HG03469 (cell line): ENCODE measurements around the gene EIF3A.
A peak's percentile ranks its signal among the peaks of the same experiment; 100 is the strongest.
"Not testable (repeated sequence)": the region's sequence is repeated elsewhere in the genome, so short reads cannot be mapped to it uniquely, and the experiment has no call there.

Experiments used
- ATAC-seq: cut with Tn5 transposase; IDR thresholded peaks from one replicate; pipeline ENCODE4 v1.9.1; 2021; ENCODE audit warnings: mild to moderate bottlenecking, moderate library complexity, moderate number of reproducible peaks; ENCODE audit not compliant: unreplicated experiment

The EIF3A gene, protein sequence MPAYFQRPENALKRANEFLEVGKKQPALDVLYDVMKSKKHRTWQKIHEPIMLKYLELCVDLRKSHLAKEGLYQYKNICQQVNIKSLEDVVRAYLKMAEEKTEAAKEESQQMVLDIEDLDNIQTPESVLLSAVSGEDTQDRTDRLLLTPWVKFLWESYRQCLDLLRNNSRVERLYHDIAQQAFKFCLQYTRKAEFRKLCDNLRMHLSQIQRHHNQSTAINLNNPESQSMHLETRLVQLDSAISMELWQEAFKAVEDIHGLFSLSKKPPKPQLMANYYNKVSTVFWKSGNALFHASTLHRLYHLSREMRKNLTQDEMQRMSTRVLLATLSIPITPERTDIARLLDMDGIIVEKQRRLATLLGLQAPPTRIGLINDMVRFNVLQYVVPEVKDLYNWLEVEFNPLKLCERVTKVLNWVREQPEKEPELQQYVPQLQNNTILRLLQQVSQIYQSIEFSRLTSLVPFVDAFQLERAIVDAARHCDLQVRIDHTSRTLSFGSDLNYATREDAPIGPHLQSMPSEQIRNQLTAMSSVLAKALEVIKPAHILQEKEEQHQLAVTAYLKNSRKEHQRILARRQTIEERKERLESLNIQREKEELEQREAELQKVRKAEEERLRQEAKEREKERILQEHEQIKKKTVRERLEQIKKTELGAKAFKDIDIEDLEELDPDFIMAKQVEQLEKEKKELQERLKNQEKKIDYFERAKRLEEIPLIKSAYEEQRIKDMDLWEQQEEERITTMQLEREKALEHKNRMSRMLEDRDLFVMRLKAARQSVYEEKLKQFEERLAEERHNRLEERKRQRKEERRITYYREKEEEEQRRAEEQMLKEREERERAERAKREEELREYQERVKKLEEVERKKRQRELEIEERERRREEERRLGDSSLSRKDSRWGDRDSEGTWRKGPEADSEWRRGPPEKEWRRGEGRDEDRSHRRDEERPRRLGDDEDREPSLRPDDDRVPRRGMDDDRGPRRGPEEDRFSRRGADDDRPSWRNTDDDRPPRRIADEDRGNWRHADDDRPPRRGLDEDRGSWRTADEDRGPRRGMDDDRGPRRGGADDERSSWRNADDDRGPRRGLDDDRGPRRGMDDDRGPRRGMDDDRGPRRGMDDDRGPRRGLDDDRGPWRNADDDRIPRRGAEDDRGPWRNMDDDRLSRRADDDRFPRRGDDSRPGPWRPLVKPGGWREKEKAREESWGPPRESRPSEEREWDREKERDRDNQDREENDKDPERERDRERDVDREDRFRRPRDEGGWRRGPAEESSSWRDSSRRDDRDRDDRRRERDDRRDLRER (N-terminal part only)

DNA sequence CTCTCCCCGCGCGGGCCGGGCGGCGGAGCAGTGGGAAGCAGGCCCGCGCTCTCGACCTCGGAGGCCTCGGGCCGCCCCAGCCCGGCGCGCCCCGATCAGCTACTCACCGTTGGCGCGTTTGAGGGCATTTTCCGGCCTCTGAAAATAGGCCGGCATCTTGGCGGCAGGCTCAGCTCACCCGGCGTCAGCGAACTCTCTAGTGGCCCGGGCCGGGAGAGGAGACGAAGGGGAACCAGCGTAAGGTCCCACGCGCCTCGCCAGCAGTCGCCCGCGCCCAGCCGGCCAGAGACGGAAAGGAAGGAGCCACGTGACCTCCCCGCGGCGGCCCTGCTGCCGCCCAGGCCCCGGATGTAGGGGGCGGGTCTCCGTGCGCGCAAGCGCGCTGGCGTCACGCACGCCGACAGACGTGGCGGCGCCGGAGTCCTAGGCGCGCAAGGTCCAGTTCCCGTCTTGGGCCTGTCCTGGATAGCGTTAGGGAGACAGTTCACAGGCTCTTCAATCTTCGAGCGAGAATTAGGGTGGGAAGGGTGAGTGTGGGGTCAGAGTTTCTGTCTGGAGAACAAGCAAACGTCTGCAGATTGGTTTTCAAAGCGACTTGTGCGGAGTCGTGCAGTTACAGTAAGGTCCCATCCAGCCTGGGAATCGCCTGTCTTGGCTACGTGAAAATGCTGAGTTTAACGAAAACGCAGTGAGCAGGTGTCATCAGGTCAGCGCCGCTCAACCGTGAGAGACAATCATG, at the start of gene EIF3A:
TSS of gene EIF3A (minus strand) at position 297 of the 739 bp plus-strand sequence. CDS start at position 156, 141 bp downstream.
- peak; percentile 64 for ATAC-seq

DNA sequence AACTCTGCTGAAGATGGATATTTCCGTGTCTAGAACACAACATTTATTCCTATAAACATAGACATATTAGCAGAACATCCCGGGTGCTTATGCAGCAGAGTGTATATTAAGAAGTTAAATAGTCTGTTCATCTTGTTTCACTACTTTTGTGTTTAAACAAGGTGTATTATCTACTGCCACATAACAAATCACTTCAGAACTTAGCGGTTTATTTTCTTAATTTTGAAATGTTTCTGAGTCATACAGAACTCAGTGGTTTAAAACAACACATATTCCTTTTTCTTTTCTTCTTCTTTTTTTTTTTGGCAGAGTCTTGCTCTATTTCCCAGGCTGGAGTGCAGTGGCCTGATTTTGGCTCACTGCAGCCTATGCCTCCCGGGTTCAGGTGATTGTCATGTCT, 49.1 kb upstream of the EIF3A start:
- no peak for ATAC-seq

DNA sequence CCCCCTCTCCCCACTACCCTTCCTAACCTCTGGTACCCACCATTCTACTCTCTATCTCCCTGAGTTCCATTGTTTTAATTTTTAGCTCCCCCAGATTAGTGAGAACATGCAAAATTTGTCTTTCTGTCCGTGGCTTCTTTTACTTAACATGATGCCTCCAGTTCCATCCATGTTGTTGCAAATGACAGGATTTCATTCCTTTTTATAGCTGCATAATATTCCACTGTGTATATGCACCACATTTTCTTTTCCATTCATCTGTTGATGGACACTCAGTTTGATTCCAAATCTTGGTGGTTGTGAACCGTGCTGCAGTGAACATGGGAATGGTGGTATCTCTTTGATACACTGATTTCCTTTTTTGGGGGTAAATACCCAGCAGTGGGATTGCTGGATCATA, 45.3 kb upstream of the EIF3A start:
- no peak for ATAC-seq

DNA sequence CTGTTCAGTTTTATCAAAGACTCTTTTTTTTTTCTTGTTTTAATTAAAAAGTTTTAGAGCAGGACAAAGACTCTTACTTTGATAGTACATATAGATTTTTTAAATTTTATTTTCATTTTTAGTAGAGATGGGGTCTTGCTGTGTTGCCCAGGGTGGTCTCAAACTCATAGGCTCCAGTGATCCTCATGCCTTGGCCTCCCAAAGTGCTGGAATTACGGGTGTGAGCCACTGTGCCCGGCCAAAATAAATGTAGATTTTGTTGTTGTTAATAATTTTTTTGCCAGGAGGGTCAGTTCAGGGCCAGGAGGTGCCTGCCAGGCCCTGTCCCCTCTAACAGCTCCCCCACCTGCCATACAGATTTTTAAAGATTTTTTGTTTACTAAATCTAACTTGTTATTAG, 40.3 kb upstream of the EIF3A start:
- no peak for ATAC-seq

DNA sequence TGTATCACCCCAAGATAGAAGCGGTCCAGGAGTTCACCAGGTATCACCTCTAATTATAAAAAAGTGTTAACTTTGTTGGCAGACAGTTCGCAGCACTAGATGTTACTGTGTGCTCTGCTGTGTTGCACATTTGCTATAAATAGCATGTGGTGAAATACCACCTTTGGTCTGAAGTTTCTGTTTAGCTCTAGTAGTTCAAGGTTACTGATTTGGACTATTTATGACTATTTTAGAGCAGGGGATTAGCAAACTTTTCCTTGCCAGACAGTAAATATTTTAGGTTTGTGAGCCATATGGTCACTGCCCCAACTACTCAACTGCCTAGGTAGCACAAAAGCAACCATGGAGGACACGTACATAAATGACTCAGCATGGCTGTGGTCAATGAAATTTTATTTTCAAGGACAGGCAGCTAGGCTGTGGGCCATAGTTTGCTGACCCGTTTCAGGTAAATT, 39.8 kb upstream of the EIF3A start:
- ATAC-seq = peak; percentile 88

DNA sequence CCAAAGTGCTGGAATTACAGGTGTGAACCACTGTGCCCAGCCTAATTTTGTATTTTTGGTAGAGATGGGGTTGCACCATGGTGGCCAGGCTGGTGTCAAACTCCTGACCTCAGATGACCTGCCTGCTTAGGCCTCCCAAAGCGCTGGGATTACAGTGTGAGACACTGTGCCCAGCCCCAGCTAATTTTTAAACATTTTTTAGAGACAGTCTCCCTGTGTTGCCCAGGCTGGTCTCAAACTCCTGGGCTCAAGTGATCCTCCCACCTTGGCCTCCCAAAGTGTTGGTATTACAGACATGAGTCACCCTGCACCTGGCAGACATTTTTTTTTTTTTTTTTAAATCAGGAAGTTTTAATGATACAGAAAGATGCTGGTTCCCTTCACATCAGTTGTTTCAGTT, 38.8 kb upstream of the EIF3A start:
- no peak for ATAC-seq

DNA sequence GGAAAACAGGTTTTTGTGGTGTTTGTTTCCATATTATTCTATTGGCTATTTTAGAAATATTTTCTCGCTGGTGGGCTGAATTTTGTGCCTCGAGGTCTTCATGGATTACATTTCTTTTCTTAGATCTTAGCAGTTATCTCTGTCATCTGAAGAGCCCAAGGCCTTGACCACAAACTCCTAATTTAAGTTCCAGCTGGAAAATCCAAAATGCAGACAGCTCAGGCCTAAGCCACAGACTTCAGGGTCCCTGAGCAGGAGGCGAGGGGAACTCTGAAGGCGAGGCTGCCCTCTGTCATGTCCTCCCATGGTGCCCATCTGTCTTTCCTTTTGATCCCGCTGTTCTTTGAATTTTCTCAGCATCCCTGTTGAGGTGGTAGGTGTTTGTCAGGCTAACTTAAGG, 37.6 kb upstream of the EIF3A start:
- no peak for ATAC-seq

DNA sequence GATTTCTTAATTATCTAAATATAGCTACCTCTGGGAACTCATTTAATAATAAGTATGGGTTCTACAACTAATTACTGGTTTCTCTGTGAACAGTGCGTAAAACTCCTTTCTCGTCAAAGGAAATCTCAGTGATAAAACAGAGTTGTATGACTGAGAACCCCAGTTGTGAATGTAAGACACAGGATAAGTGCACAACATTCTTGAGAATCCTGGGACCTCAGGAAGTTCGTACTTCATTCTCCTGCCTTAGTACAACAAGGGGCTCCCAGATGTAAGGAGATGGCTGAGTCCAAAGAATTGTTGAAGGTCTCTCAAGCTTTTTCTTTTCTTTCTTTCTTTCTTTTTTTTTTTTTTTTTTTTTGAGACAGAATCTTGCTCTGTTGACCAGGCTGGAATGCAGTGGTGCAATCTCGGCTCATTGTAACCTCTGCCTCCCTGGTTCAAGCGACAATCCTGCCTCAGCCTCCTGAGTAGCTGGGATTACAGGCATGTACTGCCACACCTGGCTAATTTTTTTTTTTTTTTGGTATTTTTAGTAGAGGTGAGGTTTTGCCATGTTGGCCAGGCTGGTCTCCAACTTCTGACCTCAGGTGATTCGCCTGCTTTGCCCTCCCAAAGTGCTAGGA, 35.8 kb upstream of the EIF3A start:
- ATAC-seq = no peak

DNA sequence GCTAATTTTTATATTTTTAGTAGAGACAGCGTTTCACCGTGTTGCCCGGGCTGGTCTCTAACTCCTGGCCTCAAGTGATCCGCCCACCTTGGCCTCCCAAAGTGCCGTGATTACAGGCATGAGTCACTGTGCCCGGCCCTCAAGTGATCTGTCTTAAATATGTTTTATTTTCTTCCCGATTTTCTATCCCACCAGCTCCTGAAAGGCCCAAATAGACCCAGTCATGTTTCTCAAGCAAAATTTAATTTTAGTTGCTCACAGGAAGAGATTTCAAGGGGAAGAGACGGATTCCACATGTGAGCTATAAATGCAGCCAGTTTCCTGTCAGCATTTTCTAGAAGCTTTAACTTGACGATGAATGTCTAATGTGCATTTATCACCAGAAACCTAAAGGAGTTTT, 35.3 kb upstream of the EIF3A start:
- no peak for ATAC-seq

DNA sequence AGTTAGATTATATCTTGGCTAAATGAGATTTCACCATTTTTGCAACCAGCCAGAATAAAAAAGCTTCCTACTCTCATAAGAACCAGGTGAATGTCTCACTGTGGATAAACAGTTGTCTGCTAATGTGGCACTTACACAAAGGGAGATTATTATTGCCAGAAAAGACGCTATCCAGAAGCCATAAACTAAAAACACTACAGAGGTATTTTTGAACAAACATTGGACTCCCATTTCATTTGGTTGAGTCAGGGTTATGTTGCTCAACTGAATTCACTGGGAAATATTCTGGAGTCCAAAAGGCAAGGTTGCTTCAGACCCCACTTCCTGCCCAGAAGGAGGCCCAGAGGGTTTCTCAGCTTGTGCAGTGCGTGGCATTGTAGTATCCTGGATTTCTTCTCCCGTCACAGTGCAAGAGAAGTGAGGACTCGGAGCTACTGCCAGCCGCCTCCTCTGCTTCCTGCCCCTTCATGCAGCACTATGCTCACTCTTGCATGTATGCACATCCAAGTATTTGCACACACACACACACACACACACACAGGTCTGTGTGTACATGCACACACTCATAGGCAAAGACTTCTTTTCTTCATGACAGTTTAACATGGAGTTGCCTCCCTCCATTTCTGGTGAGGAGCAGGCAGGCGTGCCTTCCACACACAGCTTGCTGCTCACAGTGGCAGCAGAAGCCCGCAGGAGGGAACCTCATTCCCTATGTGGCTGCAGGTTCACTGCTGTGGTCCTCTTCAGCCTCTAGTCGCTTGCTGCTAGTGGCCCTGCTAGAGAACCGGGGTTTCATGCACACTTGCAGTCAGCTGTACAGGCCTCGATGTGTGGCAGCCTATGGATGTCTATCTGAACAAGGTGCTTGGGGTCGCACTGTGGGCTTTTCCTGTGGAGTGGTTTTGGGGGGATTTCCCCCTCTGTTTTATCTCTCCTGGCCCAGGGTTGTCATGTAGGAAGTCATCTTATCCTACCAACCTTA, 33.4 kb upstream of the EIF3A start:
- ATAC-seq = no peak

DNA sequence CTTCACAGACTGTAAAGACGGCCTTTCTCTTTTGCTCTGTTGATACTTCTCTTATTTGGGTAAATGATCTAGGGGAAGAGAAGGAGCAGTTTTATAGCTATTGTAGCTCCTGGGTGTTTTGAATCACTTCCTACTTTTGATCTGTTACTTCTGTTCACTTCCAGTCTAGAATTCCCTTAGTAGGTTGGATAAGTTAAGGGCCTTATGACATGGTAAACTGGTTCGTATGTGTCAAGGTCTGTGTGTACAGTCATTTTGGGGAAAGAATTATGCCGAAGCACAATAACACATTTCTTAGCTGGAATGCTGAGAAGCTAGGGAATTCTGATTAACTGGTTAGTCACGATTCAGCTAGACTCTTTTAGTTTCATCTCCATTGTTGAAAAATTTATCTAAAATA, 31.4 kb upstream of the EIF3A start:
- ATAC-seq = no peak

DNA sequence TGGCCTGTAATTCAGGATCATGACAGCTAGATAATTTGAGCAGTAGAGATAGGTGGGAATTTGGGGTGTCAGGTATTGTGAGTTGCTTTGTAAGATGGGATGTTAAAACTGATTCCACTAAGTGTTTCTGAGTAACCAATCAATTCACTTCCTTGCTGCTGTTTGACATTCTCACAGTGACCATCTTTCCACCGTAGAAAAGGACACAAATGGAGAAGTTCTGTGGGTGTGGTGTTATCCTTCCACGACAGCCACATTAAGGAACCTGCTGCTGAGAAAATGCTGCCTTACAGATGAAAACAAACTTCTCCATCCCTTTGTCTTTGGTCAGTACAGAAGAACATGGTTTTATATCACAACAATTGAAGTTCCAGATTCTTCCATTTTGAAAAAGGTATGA, 27.2 kb upstream of the EIF3A start:
- not testable (repeated sequence) for ATAC-seq

DNA sequence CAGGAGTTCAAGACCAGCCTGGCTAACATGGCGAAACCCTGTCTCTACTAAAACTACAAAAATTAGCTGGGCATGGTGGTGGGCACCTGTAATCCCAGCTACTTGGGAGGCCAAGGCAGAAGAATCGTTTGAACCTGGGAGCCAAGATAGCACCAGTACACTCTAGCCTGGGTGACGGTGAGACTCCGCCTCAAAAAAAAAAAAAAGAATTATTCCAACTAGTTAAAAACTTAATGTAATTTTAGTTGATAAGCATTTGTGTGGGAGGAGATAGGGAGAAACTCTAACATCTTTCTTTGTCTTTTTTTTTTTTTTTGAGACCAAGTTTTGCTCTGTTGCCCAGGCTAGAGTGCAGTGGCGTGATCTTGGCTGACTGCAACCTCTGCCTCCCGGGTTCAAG, 26.5 kb upstream of the EIF3A start:
- ATAC-seq = not testable (repeated sequence)

DNA sequence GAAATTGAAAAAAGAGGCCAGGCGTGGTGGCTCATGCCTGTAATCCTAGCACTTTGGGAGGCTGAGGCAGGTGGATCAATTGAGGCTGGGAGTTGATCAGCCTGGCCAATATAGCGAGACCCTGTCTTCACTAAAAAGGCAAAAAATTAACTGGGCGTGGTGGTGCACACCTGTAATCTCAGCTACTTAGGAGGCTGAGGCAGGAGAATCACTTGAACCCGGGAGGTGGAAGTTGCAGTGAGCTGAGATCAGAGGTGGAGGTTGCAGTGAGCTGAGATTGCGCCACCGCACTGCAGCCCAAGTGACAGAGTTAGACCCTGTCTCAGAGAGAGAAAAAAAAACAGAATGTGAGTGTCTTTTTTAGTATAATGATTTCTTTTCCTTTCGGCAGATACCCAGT, 25.3 kb upstream of the EIF3A start:
- not testable (repeated sequence) for ATAC-seq

DNA sequence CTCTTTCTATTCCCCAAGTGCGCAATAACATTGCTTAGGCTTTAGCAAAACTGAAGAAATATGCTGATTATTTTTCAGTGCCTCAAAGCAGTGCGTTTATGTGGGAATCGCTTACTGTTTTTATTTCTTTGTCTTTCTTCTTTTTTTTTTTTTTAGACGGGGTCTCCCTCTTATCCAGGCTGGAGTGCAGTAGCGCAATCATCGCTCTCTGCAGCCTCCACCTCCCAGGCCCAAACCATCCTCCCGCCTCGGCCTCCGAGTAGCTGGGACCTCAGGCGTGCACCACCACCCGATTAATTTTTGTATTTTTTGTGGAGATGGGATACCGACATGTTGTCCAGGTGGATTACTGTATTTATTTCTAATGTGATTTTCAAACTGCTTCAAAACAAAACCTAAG, 24.5 kb upstream of the EIF3A start:
- ATAC-seq = no peak

DNA sequence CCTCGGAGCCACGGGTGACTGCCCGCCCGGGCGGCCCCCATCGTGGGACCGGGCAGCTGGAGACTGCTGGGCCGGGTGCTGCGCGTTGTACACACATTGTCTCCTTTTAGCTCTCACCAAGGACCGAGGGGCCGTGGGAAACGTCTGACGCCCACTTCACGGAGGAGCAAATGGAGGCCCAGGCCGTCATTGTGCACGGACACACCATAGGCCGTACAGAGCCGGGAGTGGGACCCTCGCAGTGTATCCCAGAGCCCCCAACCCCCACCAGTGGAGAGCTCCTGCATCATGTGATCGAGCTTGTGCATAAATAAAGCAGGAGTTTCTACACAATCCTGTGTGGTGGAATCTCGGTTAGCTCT, 24.0 kb upstream of the EIF3A start:
- peak; percentile 23 for ATAC-seq

DNA sequence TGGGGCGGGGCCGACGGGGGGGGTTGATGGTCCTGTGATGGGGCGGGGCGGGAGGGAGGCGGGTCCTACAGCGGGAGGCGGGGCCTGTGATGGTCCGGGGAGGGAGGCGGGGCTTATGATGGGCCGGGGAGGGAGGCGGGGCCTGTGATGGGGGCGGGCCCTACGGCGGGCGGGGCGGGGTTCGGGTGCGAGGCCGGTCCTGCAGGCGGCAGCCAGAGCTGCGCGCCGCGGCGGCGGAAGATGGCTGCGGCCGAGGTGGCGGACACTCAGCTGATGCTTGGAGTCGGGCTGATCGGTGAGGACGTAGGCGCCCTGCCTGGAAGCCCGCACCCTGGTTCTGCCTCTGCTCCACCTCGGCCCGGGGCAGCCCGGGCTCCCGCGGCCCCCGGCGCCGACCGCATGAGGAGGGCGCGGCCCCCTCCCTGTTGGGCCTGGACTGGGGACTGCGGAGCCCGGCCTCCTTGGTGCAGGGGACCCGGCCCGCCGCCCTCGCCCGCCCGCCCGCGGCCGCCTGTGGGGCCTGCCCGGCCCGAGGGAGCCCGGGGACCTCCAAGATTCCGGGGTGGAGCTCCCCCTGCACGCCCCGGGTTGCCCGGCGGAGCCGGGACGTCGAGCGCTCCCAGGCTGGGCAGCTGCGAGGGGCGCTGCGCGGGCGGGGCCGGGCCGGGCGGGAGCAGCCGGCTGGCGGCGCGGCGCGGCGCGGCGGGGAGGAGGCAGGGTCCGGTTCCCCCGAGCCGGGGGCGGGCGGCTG, 23.5 kb upstream of the EIF3A start, which contains the start of gene DENND10:
TSS of gene DENND10 (plus strand) at position 211 of the 751 bp plus-strand sequence. CDS start at position 241, 30 bp downstream.
- peak; percentile 60 for ATAC-seq
